Muscle of leg (tissue), 11 donors: ENCODE measurements around the gene CHST11. TPM values are rescaled to one million over a fixed set of nuclear protein-coding genes. Genes with fewer than 3 reads are reported as not detected.

Experiments used
- DNase-seq: peaks from one replicate; pipeline ENCODE4 v3.0.0; 2013
- H3K27ac ChIP-seq: one replicate; pipeline ENCODE4 v1.5.1; 2013; ENCODE audit warnings: mild to moderate bottlenecking, low read length, control low read depth
- H3K27me3 ChIP-seq: one replicate; pipeline ENCODE4 v1.6.1; 2013; ENCODE audit warnings: low read length; ENCODE audit not compliant: control insufficient read depth, insufficient read depth
- H3K36me3 ChIP-seq: one replicate; pipeline ENCODE4 v1.6.1; 2013; ENCODE audit warnings: low read length; ENCODE audit not compliant: control insufficient read depth, insufficient read depth
- H3K4me1 ChIP-seq: one replicate; pipeline ENCODE4 v1.6.1; 2013; ENCODE audit warnings: low read length; ENCODE audit not compliant: control insufficient read depth, insufficient read depth
- H3K4me3 ChIP-seq: one replicate; pipeline ENCODE4 v1.5.1; 2013; ENCODE audit warnings: low read length, control low read depth
- H3K9me3 ChIP-seq: replicated peaks from 2 replicates; pipeline ENCODE4 v1.6.1; 2013; ENCODE audit warnings: low read depth, low read length; ENCODE audit not compliant: control insufficient read depth
- WGBS: methylation state at CpG from one replicate; pipeline ENCODE4 v1.1.5; 2013; ENCODE audit warnings: missing lambda C conversion rate; ENCODE audit not compliant: insufficient coverage; 5-methylcytosine and 5-hydroxymethylcytosine counted together
- polyA plus RNA-seq, 8 donors: library from polyadenylated mRNA; unstranded; fragments of 120-200 nt; gene quantifications; one replicate each; pipeline versions ENCODE4 v1.2.1 to v1.2.3, GENCODE V29; 2013; ENCODE audit warnings: inconsistent platforms in 1 of 8, low replicate concordance in 1 of 8; ENCODE audit not compliant: insufficient read length in 8 of 8, insufficient read depth in 1 of 8
- total RNA-seq: library from RNA; stranded (reverse); fragments of 120-200 nt; gene quantifications from one replicate; pipeline ENCODE4 v1.2.4, GENCODE V29; 2013

CHST11 gene
- total and polyA plus RNA-seq, 9 donors, result 1.1 to 3.9 (median 2.3) TPM

DNA sequence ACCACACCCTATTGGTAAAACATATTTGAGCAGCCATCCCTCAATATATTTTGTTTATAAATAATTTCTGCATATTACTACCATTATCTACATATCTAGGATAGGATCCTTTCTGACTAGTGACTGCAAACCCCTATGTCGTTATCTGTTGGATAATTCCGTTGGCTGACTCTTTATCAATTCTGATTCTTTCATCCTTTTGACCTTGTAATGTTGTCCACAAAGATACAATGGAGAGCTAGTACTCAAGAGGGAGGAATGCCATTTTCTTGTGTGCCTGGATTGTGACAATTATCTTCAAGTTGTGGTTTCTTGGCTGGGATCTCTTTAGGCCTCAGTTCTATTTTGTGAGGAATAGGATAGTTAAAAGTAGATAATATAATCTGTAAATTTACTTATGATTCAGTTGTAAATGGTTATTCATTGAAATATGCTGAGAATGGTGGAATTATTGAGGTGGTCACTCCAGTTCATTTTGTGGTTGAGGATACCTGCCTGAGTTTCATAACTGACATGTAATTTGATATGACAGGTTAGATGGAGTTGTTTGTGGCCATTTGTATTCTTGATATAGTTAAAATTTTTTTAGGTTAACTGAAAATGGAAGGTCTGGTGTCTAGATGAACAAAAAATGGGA lies 10.1 kb downstream of the CHST11 start:
- no peaks in the 10 kb centered on the region for H3K4me1 ChIP-seq
- no peaks in the 10 kb centered on the region for H3K36me3 ChIP-seq
- H3K27me3 ChIP-seq, result no peaks in the 10 kb centered on the region
- no peak overlapping the region for H3K4me3 ChIP-seq
- H3K9me3 ChIP-seq, result no peaks in the 10 kb centered on the region
- H3K27ac ChIP-seq, result no peak overlapping the region
- DNase-seq, result no peak
- WGBS, result no CpG with 5 or more reads among the region's 2 CpGs

DNA sequence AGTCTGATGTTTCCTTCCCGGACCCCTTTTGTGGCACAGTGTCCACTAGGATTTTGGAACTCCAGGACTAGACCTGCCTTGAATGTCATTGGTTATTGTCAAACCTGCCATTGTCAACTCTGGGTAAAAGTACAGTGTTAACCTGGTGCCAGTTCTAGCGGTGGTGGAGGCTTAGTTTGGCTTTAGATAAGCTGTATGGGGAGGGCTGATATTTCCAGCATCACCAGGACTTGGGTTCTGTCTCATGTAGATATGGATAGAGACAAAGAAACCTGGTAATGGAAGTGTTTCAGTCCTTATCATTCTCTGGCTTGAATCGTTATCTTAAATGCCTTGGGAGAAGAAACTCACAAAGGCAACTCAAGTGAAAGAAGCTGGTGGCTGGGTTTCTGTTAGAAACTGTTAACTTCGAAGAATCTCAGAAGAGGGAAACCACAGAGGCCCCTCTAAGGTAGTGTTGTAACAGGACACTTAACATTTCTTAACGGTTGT lies 10.6 kb downstream of the CHST11 start:
- WGBS, result 71% methylated on average over 1 of the region's 5 CpGs
- Histone ChIP-seq H3K36me3 (no peaks in the 10 kb centered on the region), H3K4me1 (no peaks in the 10 kb centered on the region), H3K4me3 (no peak overlapping the region), H3K9me3 (no peaks in the 10 kb centered on the region), H3K27me3 (no peaks in the 10 kb centered on the region), H3K27ac (no peak overlapping the region)
- no peak for DNase-seq

DNA sequence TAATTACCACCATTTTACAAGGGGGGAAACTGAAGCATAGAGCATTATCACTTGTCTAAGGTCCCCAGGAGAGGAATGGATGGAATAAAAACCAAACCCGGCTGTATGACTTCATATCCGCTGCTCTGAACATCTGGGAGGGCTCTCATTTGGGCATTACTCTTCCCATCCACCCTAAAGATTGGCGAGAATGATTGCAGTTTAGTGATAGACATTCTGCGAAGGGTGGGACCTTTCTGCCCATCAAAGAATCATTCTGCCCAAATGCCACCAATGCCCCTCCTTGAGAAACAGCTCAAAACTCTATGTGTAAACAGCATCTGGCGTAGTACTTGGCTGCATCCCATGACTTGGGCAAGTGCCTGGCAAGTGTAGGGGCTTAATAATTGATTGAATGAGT lies 11.6 kb downstream of the CHST11 start:
- H3K4me1 ChIP-seq, result no peaks in the 10 kb centered on the region
- 100% methylated on average over 2 of the region's 5 CpGs for WGBS
- no peak for DNase-seq
- H3K4me3 ChIP-seq, result no peak overlapping the region
- no peaks in the 10 kb centered on the region for H3K36me3 ChIP-seq
- H3K27me3 ChIP-seq, result no peaks in the 10 kb centered on the region
- H3K9me3 ChIP-seq, result no peaks in the 10 kb centered on the region
- H3K27ac ChIP-seq, result no peak overlapping the region

DNA sequence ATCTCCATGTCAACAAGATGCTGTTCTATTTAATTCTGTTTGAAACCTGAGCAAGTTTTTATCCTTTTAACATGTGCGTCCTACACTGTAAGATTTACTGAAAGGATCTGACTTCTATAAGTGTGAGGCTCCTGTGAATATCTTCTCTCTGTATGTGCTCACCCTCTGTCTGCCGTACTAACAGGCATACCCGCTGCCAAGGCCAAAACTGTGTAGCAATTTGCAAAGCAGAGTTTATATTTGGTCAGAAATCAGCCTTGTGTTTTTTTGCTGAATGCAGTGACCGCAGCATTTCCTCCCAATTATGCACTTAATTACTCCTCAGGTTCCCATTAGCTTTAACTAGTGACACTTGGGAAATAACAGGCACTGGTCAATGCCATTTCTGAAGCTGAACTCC lies 12.3 kb downstream of the CHST11 start:
- Histone ChIP-seq H3K4me1 (no peaks in the 10 kb centered on the region), H3K4me3 (no peak overlapping the region), H3K9me3 (no peaks in the 10 kb centered on the region), H3K36me3 (no peaks in the 10 kb centered on the region), H3K27me3 (no peaks in the 10 kb centered on the region), H3K27ac (no peak overlapping the region)
- no peak for DNase-seq
- 63% methylated on average over 2 of the region's 4 CpGs for WGBS

DNA sequence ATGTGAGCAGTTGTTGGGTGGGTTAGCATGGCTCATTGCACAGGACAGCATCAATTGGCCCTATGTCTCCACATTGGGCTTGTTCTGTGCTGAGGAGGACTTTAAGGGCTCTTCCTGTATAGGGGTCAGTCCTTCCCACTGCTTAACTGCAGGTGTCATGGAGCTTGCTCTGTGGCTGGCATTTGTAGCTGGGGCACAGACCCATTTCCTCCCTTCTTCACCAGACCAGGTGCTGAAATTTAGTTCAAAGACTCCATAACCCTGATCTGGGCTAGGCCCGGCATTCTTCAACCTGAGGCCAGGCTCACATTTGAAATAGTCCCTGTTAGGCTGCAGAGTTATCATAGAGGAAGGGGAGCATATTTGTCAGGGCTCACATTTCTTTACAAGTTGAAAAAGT lies 12.8 kb downstream of the CHST11 start:
- WGBS, result no CpG with 5 or more reads among the region's 1 CpG
- Histone ChIP-seq H3K27me3 (no peaks in the 10 kb centered on the region), H3K27ac (no peak overlapping the region), H3K9me3 (no peaks in the 10 kb centered on the region), H3K4me3 (no peak overlapping the region), H3K4me1 (no peaks in the 10 kb centered on the region), H3K36me3 (no peaks in the 10 kb centered on the region)
- DNase-seq, result no peak

DNA sequence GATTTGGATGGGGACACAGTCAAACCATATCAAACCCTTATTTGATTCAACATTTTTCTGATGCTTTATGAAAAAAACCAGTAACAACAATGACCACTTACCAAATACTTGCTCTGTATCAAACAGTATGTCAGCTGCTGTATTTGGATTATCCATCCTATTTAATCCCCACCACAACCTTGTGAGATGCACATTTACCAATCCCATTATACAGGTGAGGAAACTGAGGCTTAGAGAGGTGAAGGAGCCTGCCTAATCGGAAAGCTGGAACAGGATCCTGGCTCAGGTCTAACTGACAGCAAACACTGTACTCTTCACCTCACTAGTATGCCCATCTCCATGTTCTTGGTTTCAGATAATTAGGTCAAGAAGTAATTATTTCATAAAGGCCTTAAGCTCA lies 13.8 kb downstream of the CHST11 start:
- H3K27me3 ChIP-seq, result no peaks in the 10 kb centered on the region
- H3K9me3 ChIP-seq, result no peaks in the 10 kb centered on the region
- H3K4me3 ChIP-seq, result no peak overlapping the region
- WGBS, result no CpG with 5 or more reads among the region's 1 CpG
- H3K27ac ChIP-seq, result no peak overlapping the region
- no peaks in the 10 kb centered on the region for H3K4me1 ChIP-seq
- DNase-seq, result no peak
- no peaks in the 10 kb centered on the region for H3K36me3 ChIP-seq

- H3K4me1 ChIP-seq, result no peaks in the 10 kb centered on the region
- H3K36me3 ChIP-seq, result no peaks in the 10 kb centered on the region
- 83% methylated on average over 1 of the region's 3 CpGs for WGBS
- no peak for DNase-seq
- H3K27ac ChIP-seq, result no peak overlapping the region
- no peak overlapping the region for H3K4me3 ChIP-seq
- H3K9me3 ChIP-seq, result no peaks in the 10 kb centered on the region
- no peaks in the 10 kb centered on the region for H3K27me3 ChIP-seq
Measured at GRCh38 chr12:104471336-104471735, 14.6 kb downstream of the CHST11 start.

GRCh38 chr12:104472748-104473147 lies 16.0 kb downstream of the CHST11 start:
- Histone ChIP-seq H3K9me3 (no peaks in the 10 kb centered on the region), H3K27me3 (no peaks in the 10 kb centered on the region), H3K4me3 (no peak overlapping the region), H3K27ac (no peak overlapping the region), H3K36me3 (no peaks in the 10 kb centered on the region), H3K4me1 (no peaks in the 10 kb centered on the region)
- WGBS, result 78% methylated on average over 4 of the region's 4 CpGs
- no peak for DNase-seq

DNA sequence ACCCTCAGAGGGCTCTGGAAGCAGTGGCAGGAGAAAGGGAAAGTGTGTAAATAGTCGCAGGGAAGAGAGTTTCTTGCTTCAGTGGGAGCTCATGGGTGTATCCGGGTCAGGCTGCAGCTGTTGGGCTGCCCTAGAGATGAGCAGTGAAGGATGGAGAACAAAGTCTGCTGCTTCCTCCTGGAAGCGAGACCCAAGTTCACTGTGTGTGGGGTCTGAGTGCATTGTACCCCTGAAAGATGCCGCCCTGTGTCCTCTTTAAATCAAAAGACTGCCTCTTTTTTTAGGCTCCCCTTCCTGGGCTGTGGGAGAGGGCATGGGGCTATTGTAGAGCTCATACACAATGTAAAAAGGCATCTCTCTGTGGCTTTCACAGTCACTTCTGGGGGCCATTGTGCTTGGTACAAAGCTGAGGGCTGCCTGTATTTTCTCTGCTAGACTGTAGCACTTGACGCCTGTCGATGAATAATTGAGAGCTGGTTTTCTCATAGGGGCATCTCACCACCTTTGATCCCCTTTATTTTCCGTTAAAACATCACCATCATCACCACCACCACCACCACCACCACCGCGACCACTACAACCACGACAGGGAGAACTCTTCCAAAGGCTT lies 16.7 kb downstream of the CHST11 start:
- Histone ChIP-seq H3K9me3 (no peaks in the 10 kb centered on the region), H3K4me1 (no peaks in the 10 kb centered on the region), H3K4me3 (no peak overlapping the region), H3K36me3 (no peaks in the 10 kb centered on the region), H3K27me3 (no peaks in the 10 kb centered on the region), H3K27ac (no peak overlapping the region)
- no peak for DNase-seq
- WGBS, result 31% methylated on average over 2 of the region's 10 CpGs

GRCh38 chr12:104475271-104475670 lies 18.5 kb downstream of the CHST11 start:
- no peaks in the 10 kb centered on the region for H3K36me3 ChIP-seq
- no peak overlapping the region for H3K4me3 ChIP-seq
- H3K27me3 ChIP-seq, result no peaks in the 10 kb centered on the region
- H3K4me1 ChIP-seq, result no peaks in the 10 kb centered on the region
- no peaks in the 10 kb centered on the region for H3K9me3 ChIP-seq
- no peak for DNase-seq
- H3K27ac ChIP-seq, result no peak overlapping the region
- WGBS, result no CpG with 5 or more reads among the region's 1 CpG
